Esophagus squamous epithelium (tissue), 5 donors: ENCODE results near the gene NPPC. TPM values are rescaled to one million over a fixed set of nuclear protein-coding genes. Genes with fewer than 3 reads are reported as not detected.

Source experiments
- DNase-seq: peaks from one replicate; lab custom pipeline; 2025; lab: John Stamatoyannopoulos, UW
- H3K27ac ChIP-seq, 4 donors: fragments of 200-600 bp; sonication (generic); one replicate each; pipeline ENCODE4 v1.5.1; 2016 to 2019; ENCODE audit warnings: mild to moderate bottlenecking in 1 of 4
- H3K27me3 ChIP-seq, 4 donors: fragments of 200-600 bp; sonication (generic); 1 replicate in 3 of 4; 2 replicates in 1 of 4; pipeline versions ENCODE4 v1.5.1 to v1.6.0; 2017 to 2021; ENCODE audit warnings: antibody characterized with exemption in 1 of 4
- H3K36me3 ChIP-seq, 3 donors: fragments of 200-600 bp; sonication (generic); one replicate each; pipeline ENCODE4 v1.5.1; 2016 to 2019
- H3K4me1 ChIP-seq, 3 donors: fragments of 200-600 bp; sonication (generic); one replicate each; pipeline ENCODE4 v1.5.1; 2017 to 2019
- H3K4me3 ChIP-seq, 4 donors: fragments of 200-600 bp; sonication (generic); 1 replicate in 3 of 4; 2 replicates in 1 of 4; pipeline ENCODE4 v1.5.1; 2016 to 2019; ENCODE audit warnings: mild to moderate bottlenecking in 2 of 4, moderate library complexity in 1 of 4
- H3K9me3 ChIP-seq, 3 donors: fragments of 200-600 bp; sonication (generic); one replicate each; pipeline ENCODE4 v1.5.1; 2016 to 2019
- POLR2A ChIP-seq, 4 donors: fragments of 450-650 bp; IDR thresholded peaks; one replicate each; pipeline ENCODE4 v1.6.1; 2017; ENCODE audit warnings: antibody characterized with exemption in 4 of 4, mild to moderate bottlenecking in 4 of 4, moderate library complexity in 3 of 4
- WGBS, 2 donors: methylation state at CpG; one replicate each; pipeline ENCODE4 v1.1.5; 2018; 5-methylcytosine and 5-hydroxymethylcytosine counted together
- intact Hi-C: fragments of 100-400 bp; cut with DNase I; formaldehyde crosslinking; loops from one replicate; pipeline ENCODE4 v1.15.0; 2022
- total RNA-seq, 4 donors: library from RNA; depleted of rRNA; stranded (reverse); fragments of >200 nt; gene quantifications; one replicate each; pipeline ENCODE4 v1.1.0, GENCODE V29; 2016
- TF ChIP-seq, protein P1 (sequence below), 6 experiments: fragments of 450-650 bp in 4 of 6; fragments of 200-600 bp in 2 of 6; sonication (generic) in 2 of 6; IDR thresholded peaks; one replicate each; pipeline ENCODE4 v1.5.1; 2016 to 2019; ENCODE audit warnings: antibody characterized with exemption in 6 of 6, mild to moderate bottlenecking in 4 of 6, moderate library complexity in 4 of 6
- donor health status: DM: yes; HTN: yes; CAD: no.

The NPPC gene
- total RNA-seq, 4 donors from 2014 or later, result 0.49 to 11.2 TPM; not detected in 2

DNA sequence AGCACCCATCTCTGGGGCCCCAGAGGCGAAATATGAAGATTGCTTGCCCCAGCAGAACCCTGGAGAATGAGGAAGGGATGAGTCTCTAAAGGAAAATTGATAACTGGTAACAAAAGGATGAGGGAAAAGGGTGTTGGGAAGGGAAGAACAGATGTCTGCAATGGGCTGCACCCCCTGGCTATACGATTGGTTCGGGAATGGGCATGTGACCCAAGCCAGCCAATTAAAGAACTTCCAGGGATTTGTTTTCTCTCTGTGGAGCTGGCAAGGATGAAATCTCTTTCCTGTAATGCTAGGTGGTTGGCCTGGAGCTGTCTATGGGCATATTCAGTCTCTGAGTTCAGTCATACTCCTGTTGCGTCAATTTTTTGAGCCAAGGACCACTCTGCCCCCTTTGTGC lies 12.8 kb upstream of the NPPC start:
- Histone ChIP-seq H3K4me1 (no peaks in the 10 kb centered on the region), H3K4me3 (no peak overlapping the region), H3K36me3 (no peaks in the 10 kb centered on the region), H3K27me3 (peaks cover 0 to 3% (median 0%) of the 10 kb centered on the region in 4 donors), H3K27ac (no peak overlapping the region), H3K9me3 (no peaks in the 10 kb centered on the region)
- intact Hi-C loops, result no loop called here
- no peak for DNase-seq
- TF ChIP-seq, protein P1, sequence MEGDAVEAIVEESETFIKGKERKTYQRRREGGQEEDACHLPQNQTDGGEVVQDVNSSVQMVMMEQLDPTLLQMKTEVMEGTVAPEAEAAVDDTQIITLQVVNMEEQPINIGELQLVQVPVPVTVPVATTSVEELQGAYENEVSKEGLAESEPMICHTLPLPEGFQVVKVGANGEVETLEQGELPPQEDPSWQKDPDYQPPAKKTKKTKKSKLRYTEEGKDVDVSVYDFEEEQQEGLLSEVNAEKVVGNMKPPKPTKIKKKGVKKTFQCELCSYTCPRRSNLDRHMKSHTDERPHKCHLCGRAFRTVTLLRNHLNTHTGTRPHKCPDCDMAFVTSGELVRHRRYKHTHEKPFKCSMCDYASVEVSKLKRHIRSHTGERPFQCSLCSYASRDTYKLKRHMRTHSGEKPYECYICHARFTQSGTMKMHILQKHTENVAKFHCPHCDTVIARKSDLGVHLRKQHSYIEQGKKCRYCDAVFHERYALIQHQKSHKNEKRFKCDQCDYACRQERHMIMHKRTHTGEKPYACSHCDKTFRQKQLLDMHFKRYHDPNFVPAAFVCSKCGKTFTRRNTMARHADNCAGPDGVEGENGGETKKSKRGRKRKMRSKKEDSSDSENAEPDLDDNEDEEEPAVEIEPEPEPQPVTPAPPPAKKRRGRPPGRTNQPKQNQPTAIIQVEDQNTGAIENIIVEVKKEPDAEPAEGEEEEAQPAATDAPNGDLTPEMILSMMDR (IDR thresholded peaks at IDR 0.05), result no peak
- TF ChIP-seq POLR2A (IDR thresholded peaks at IDR 0.05), result no peak
- 96% methylated on average over 4 of the region's 4 CpGs for WGBS, 2 donors

DNA sequence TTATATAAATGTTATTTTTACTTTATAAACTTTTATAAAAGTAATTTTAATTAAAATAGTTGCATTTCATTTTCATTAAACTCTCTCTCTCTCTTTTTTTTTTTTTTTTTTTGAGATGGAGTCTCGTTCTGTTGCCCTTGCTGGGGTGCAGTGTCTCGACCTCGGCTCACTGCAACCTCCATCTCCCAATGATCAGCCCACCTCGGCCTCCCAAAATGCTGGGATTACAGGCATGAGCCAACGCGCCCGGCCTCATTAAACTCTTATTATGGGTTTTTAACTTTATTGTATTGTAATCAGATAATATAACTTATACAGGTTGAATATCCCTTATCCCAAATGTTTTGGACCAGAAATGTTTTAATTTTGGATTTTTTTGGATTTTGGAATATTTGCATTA lies 10.9 kb upstream of the NPPC start:
- Histone ChIP-seq H3K4me1 (no peaks in the 10 kb centered on the region), H3K9me3 (no peaks in the 10 kb centered on the region), H3K36me3 (no peaks in the 10 kb centered on the region), H3K27ac (no peak overlapping the region), H3K27me3 (peaks cover 0 to 3% (median 0%) of the 10 kb centered on the region in 4 donors), H3K4me3 (no peak overlapping the region)
- 90% methylated on average over 7 of the region's 7 CpGs for WGBS, 2 donors
- intact Hi-C loops, result no loop called here
- DNase-seq, result no peak
- TF ChIP-seq, protein P1 (IDR thresholded peaks at IDR 0.05), result no peak
- TF ChIP-seq POLR2A (IDR thresholded peaks at IDR 0.05), result no peak

DNA sequence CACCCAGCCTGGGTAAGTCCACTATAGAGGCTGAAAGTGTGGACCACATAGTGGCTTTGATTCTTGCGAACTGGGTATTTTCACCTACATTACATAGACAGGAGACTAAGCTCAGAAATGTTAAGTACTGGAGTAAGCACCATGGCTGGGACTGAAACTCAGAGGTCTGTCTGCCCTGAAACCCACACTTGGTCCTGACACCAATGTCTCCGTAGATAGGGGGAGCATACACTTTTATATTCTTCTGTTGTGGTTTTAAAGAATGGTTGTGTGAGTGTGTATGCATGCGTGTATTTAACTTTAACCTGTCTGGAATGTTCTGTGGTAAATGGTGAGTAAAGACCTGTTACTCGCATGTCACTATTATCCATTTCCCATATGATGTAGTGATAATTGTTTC lies 10.3 kb upstream of the NPPC start:
- Histone ChIP-seq H3K9me3 (no peaks in the 10 kb centered on the region), H3K4me3 (no peak overlapping the region), H3K4me1 (no peaks in the 10 kb centered on the region), H3K36me3 (no peaks in the 10 kb centered on the region), H3K27ac (no peak overlapping the region), H3K27me3 (peaks cover 0 to 2% (median 0%) of the 10 kb centered on the region in 4 donors)
- 77 to 82% methylated on average over 4 of the region's 4 CpGs for WGBS, 2 donors
- no peak for DNase-seq
- intact Hi-C loops, result no loop called here
- TF ChIP-seq, protein P1 (IDR thresholded peaks at IDR 0.05), result no peak
- no peak for TF ChIP-seq POLR2A (IDR thresholded peaks at IDR 0.05)

DNA sequence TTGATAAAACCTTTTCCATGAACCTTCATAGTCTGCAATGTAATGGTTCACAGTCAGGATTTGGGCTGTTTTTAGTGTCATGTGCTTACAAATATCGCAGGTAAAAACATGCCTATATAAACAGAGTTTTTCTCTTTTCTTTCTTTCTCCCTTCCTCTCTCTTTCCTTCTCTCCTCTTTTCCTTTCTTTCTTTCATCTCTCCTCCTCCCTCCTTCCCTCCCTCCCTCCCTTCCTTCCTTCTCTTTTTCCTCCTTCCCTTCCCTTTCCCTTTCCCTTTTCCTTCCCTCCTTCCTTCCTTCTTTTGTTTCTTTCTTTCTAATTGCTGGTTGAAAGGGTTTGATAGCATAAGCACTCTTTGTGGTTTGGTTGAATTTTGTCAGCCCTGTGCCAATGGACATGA lies 9.6 kb upstream of the NPPC start:
- Histone ChIP-seq H3K4me1 (peaks cover 0 to 2% (median 0%) of the 10 kb centered on the region in 3 donors), H3K27me3 (peaks cover 0 to 9% (median 0%) of the 10 kb centered on the region in 4 donors), H3K4me3 (no peak overlapping the region), H3K9me3 (no peaks in the 10 kb centered on the region), H3K36me3 (no peaks in the 10 kb centered on the region), H3K27ac (no peak overlapping the region)
- no peak for TF ChIP-seq POLR2A (IDR thresholded peaks at IDR 0.05)
- TF ChIP-seq, protein P1 (IDR thresholded peaks at IDR 0.05), result no peak
- DNase-seq, result no peak
- 44 to 72% methylated on average over 1 of the region's 1 CpG for WGBS, 2 donors
- intact Hi-C loops, result no loop called here

DNA sequence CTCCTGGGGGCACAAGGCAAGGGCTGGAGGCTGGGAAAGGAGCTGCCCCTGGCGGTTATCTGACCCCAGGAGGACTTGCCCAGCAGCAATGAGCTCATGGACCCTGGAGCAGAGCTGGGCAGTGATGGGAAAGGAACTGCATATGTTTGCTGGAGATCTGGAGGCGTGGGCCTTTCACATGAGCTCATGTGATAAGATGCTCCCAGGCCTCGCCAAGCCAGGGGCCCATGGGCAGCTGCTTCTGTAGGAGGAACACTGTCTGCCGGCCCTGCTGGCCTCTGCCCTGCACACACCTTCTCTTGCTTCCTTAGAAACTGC lies 9.0 kb upstream of the NPPC start:
- DNase-seq, result no peak
- 80% methylated on average over 1 of the region's 4 CpGs; no CpG with 5 or more reads in 1 of the 2 donors for WGBS, 2 donors
- intact Hi-C loops, result no loop called here
- H3K36me3 ChIP-seq, result no peaks in the 10 kb centered on the region
- H3K9me3 ChIP-seq, result no peaks in the 10 kb centered on the region
- TF ChIP-seq, protein P1 (IDR thresholded peaks at IDR 0.05), result no peak
- no peak for TF ChIP-seq POLR2A (IDR thresholded peaks at IDR 0.05)
- H3K4me3 ChIP-seq, result no peak overlapping the region
- H3K4me1 ChIP-seq, result peaks cover 0 to 8% (median 0%) of the 10 kb centered on the region in 3 donors
- no peak overlapping the region for H3K27ac ChIP-seq
- peaks cover 0 to 15% (median 0%) of the 10 kb centered on the region in 4 donors for H3K27me3 ChIP-seq
